HEK293 (cell line): ENCODE results near the gene TIAM1.

ENCODE experiments used
- CTCF ChIA-PET: fragments of 350-600 bp; formaldehyde crosslinking; extraction: SDS; loops from one replicate; lab custom pipeline; 2021; ENCODE audit warnings: antibody characterized with exemption; lab: Yijun Ruan, JAX
- POLR2A ChIA-PET: fragments of 300-600 bp; formaldehyde crosslinking; extraction: SDS; loops from one replicate; lab custom pipeline; 2020; ENCODE audit warnings: antibody characterized with exemption, inconsistent platforms; lab: Yijun Ruan, JAX
- H3K27ac ChIP-seq: fragments of 200-500 bp; sonication (Bioruptor generic); 2 replicates; pipeline ENCODE4 v1.5.1; 2014; ENCODE audit warnings: low read depth, low read length, control low read depth, inconsistent platforms; ENCODE audit errors: extremely low read depth
- H3K36me3 ChIP-seq, 2 experiments: fragments of 200-500 bp in 1 of 2; sonication (Bioruptor generic) in 1 of 2; 1 replicate in 1 of 2; 2 replicates in 1 of 2; pipeline ENCODE4 v1.5.1; 2014 to 2017; ENCODE audit warnings: inconsistent platforms in 2 of 2, low read length in 2 of 2; ENCODE audit not compliant: control insufficient read depth in 2 of 2, insufficient read depth in 1 of 2
- H3K4me1 ChIP-seq: fragments of 200-500 bp; sonication (Bioruptor generic); 2 replicates; pipeline ENCODE4 v1.5.1; 2014; ENCODE audit warnings: mild to moderate bottlenecking, low read length, inconsistent platforms; ENCODE audit not compliant: control insufficient read depth, insufficient read depth
- H3K4me3 ChIP-seq: 2 replicates; pipeline ENCODE4 v1.5.1; 2011; ENCODE audit warnings: low read depth, mild to moderate bottlenecking, control low read depth, low read length, moderate library complexity
- H3K9me3 ChIP-seq: fragments of 200-500 bp; sonication (Bioruptor generic); 2 replicates; pipeline ENCODE4 v1.5.1; 2014; ENCODE audit warnings: low read depth, low read length, inconsistent platforms; ENCODE audit not compliant: control insufficient read depth, insufficient read depth
- GLI2 ChIP-seq: fragments of 450-650 bp; formaldehyde crosslinking; IDR thresholded peaks from 2 replicates; pipeline ENCODE4; 2017; ENCODE audit warnings: missing biosample characterization, missing genetic modification characterization, low read depth, borderline replicate concordance
- ZBTB1 ChIP-seq: fragments of 450-650 bp; formaldehyde crosslinking; IDR thresholded peaks from 2 replicates; pipeline ENCODE4 v1.5.1; 2016; ENCODE audit warnings: missing biosample characterization, missing genetic modification characterization
- ZBTB48 ChIP-seq: fragments of 450-650 bp; formaldehyde crosslinking; IDR thresholded peaks from 2 replicates; pipeline ENCODE4 v1.5.1; 2016; ENCODE audit warnings: missing biosample characterization, missing genetic modification characterization
- ZNF121 ChIP-seq: fragments of 450-650 bp; formaldehyde crosslinking; IDR thresholded peaks from 2 replicates; pipeline ENCODE4 v1.5.1; 2016; ENCODE audit warnings: missing biosample characterization, missing genetic modification characterization
- ZNF394 ChIP-seq: fragments of 450-650 bp; formaldehyde crosslinking; IDR thresholded peaks from 2 replicates; pipeline ENCODE4 v1.5.1; 2016; ENCODE audit warnings: missing biosample characterization, missing genetic modification characterization, mild to moderate bottlenecking, moderate library complexity, borderline replicate concordance
- ZNF48 ChIP-seq: fragments of 450-650 bp; formaldehyde crosslinking; IDR thresholded peaks from 2 replicates; pipeline ENCODE4 v1.5.1; 2016; ENCODE audit warnings: missing biosample characterization, missing genetic modification characterization
- ZNF549 ChIP-seq: fragments of 450-650 bp; IDR thresholded peaks from 2 replicates; pipeline ENCODE4 v1.5.1; 2018; ENCODE audit warnings: missing biosample characterization, missing genetic modification characterization, mild to moderate bottlenecking, inconsistent platforms, moderate library complexity
- ZNF558 ChIP-seq: fragments of 450-650 bp; formaldehyde crosslinking; IDR thresholded peaks from 2 replicates; pipeline ENCODE4 v1.5.1; 2016; ENCODE audit warnings: missing biosample characterization, missing genetic modification characterization
- ZNF585B ChIP-seq: fragments of 450-650 bp; formaldehyde crosslinking; IDR thresholded peaks from 2 replicates; pipeline ENCODE4 v1.5.1; 2016; ENCODE audit warnings: missing biosample characterization, missing genetic modification characterization
- ZNF600 ChIP-seq: fragments of 450-650 bp; formaldehyde crosslinking; IDR thresholded peaks from 2 replicates; pipeline ENCODE4 v1.5.1; 2016; ENCODE audit warnings: missing biosample characterization, missing genetic modification characterization
- ZNF610 ChIP-seq: fragments of 450-650 bp; formaldehyde crosslinking; IDR thresholded peaks from 2 replicates; pipeline ENCODE4 v1.5.1; 2016; ENCODE audit warnings: missing biosample characterization, missing genetic modification characterization, borderline replicate concordance
- ZNF623 ChIP-seq: fragments of 450-650 bp; formaldehyde crosslinking; IDR thresholded peaks from 2 replicates; pipeline ENCODE4 v1.5.1; 2016; ENCODE audit warnings: missing biosample characterization, missing genetic modification characterization
- ZNF670 ChIP-seq: fragments of 450-650 bp; formaldehyde crosslinking; IDR thresholded peaks from 2 replicates; pipeline ENCODE4 v1.5.1; 2016; ENCODE audit warnings: missing biosample characterization, missing genetic modification characterization, low read depth
- ZNF76 ChIP-seq: fragments of 450-650 bp; formaldehyde crosslinking; IDR thresholded peaks from 2 replicates; pipeline ENCODE4; 2016; ENCODE audit warnings: low read depth, missing biosample characterization, missing genetic modification characterization, borderline replicate concordance
- ZNF843 ChIP-seq: fragments of 450-650 bp; formaldehyde crosslinking; IDR thresholded peaks from 2 replicates; pipeline ENCODE4 v1.5.1; 2016; ENCODE audit warnings: missing biosample characterization, missing genetic modification characterization
- ZSCAN16 ChIP-seq: fragments of 450-650 bp; formaldehyde crosslinking; IDR thresholded peaks from 2 replicates; pipeline ENCODE4 v1.5.1; 2016; ENCODE audit warnings: missing biosample characterization, missing genetic modification characterization
- TF ChIP-seq, protein P1 (sequence below): IDR thresholded peaks from 2 replicates; pipeline ENCODE4 v1.6.1; 2011; ENCODE audit warnings: mild to moderate bottlenecking, low read depth, low read length, borderline replicate concordance
- TF ChIP-seq, protein P2 (sequence below): fragments of 450-650 bp; formaldehyde crosslinking; conservative IDR thresholded peaks from 2 replicates; pipeline ENCODE4 v1.5.1; 2016; ENCODE audit warnings: low read depth, missing biosample characterization, missing genetic modification characterization
- TF ChIP-seq, protein P3 (sequence below): fragments of 450-650 bp; formaldehyde crosslinking; IDR thresholded peaks from 2 replicates; pipeline ENCODE4 v1.5.1; 2016; ENCODE audit warnings: missing biosample characterization, missing genetic modification characterization
- TF ChIP-seq, protein P4 (sequence below): fragments of 450-650 bp; formaldehyde crosslinking; IDR thresholded peaks from 2 replicates; pipeline ENCODE4 v1.5.1; 2016; ENCODE audit warnings: missing biosample characterization, missing genetic modification characterization
- TF ChIP-seq, protein P5 (sequence below): fragments of 450-650 bp; formaldehyde crosslinking; IDR thresholded peaks from 2 replicates; pipeline ENCODE4 v1.5.1; 2017; ENCODE audit warnings: missing biosample characterization, missing genetic modification characterization

TIAM1 gene

DNA sequence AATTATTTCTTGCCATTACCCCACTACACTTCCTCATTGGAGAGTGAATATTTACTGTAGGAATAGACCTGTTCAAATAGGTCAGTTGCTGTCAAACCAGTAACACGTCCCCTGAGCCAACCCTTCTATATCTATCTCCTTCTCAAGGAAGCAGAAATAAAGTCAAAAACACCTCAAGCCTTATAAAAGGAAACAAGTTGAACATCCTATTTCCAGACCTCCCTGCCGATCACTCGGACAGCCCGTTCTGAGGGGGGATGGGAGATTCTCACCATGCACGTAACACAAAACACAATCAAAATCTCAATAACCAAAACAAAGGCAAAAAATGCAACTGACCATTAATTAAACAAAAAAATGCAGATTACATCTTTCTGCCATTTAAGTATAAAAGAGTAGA is 184.3 kb downstream of the TIAM1 start:
- POLR2A ChIA-PET, result no interaction called here

DNA sequence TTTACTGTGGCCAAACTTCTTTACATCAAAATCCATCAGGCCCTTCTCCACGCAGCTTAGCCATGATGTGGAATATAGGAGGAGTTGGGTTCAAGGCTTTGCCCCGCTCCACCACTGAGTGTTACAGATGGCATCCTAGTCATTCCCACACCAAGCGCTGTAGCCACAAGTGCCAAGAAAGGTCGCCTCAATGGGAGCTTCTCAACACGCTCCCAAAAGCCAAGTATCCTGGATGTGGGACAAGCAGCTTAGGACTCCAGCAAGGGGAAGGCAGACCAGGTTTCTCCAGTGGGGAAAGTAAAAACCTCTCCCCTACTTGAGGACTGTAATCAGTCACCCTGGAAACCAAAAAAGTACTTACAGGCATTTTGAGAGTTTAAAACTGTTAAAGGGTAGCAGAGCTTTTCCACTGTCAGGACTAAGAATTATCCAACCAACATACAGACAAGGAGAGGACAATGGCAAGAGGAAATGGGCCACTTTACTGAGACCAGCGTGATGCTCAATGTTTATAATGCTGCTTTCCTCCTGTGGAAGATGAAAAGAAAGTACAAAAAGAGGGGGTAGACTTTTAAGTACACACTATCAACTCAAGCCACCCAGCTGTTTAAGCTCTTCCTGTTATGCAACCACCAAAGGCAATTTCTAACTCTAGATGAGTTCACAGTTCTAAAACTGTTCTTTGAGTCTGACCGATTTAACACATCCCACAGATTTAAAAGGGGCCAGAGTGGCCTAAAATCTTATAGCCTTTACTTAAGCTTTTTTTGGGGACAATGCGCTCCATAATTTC is 185.1 kb downstream of the TIAM1 start:
- Histone ChIP-seq H3K4me1 (peaks cover 4% of the 10 kb centered on the region), H3K36me3 (peaks cover 0 to 19% of the 10 kb centered on the region in 2 experiments; a peak in 1 of 3 replicates), H3K27ac (no peak overlapping the region), H3K9me3 (no peaks in the 10 kb centered on the region; the same call in 1 of the 2 replicates), H3K4me3 (no peak overlapping the region)
- TF ChIP-seq ZNF843 (tag by site-specific recombination) (no peak), ZBTB48 (no peak), ZNF585B (no peak), ZNF121 (tag by site-specific recombination) (no peak), GLI2 (no peak), ZBTB1 (tag by site-specific recombination) (no peak), ZNF394 (tag by site-specific recombination) (no peak), ZNF48 (tag by site-specific recombination) (no peak), ZNF76 (tag by site-specific recombination) (no peak), ZNF600 (tag by site-specific recombination) (no peak), ZSCAN16 (tag by site-specific recombination) (no peak)
- TF ChIP-seq, protein P1, sequence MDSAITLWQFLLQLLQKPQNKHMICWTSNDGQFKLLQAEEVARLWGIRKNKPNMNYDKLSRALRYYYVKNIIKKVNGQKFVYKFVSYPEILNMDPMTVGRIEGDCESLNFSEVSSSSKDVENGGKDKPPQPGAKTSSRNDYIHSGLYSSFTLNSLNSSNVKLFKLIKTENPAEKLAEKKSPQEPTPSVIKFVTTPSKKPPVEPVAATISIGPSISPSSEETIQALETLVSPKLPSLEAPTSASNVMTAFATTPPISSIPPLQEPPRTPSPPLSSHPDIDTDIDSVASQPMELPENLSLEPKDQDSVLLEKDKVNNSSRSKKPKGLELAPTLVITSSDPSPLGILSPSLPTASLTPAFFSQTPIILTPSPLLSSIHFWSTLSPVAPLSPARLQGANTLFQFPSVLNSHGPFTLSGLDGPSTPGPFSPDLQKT, result no peak
- TF ChIP-seq, protein P2, sequence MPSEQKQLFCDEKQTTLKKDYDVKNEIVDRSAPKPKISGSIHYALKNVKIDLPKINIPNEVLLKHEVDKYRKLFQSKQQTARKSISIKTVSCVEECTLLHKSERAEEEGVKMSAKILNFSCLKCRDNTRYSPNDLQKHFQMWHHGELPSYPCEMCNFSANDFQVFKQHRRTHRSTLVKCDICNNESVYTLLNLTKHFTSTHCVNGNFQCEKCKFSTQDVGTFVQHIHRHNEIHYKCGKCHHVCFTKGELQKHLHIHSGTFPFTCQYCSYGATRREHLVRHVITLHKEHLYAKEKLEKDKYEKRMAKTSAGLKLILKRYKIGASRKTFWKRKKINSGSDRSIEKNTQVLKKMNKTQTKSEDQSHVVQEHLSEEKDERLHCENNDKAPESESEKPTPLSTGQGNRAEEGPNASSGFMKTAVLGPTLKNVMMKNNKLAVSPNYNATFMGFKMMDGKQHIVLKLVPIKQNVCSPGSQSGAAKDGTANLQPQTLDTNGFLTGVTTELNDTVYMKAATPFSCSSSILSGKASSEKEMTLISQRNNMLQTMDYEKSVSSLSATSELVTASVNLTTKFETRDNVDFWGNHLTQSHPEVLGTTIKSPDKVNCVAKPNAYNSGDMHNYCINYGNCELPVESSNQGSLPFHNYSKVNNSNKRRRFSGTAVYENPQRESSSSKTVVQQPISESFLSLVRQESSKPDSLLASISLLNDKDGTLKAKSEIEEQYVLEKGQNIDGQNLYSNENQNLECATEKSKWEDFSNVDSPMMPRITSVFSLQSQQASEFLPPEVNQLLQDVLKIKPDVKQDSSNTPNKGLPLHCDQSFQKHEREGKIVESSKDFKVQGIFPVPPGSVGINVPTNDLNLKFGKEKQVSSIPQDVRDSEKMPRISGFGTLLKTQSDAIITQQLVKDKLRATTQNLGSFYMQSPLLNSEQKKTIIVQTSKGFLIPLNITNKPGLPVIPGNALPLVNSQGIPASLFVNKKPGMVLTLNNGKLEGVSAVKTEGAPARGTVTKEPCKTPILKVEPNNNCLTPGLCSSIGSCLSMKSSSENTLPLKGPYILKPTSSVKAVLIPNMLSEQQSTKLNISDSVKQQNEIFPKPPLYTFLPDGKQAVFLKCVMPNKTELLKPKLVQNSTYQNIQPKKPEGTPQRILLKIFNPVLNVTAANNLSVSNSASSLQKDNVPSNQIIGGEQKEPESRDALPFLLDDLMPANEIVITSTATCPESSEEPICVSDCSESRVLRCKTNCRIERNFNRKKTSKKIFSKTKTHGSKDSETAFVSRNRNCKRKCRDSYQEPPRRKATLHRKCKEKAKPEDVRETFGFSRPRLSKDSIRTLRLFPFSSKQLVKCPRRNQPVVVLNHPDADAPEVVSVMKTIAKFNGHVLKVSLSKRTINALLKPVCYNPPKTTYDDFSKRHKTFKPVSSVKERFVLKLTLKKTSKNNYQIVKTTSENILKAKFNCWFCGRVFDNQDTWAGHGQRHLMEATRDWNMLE (tag by site-specific recombination), result no peak
- TF ChIP-seq, protein P3, sequence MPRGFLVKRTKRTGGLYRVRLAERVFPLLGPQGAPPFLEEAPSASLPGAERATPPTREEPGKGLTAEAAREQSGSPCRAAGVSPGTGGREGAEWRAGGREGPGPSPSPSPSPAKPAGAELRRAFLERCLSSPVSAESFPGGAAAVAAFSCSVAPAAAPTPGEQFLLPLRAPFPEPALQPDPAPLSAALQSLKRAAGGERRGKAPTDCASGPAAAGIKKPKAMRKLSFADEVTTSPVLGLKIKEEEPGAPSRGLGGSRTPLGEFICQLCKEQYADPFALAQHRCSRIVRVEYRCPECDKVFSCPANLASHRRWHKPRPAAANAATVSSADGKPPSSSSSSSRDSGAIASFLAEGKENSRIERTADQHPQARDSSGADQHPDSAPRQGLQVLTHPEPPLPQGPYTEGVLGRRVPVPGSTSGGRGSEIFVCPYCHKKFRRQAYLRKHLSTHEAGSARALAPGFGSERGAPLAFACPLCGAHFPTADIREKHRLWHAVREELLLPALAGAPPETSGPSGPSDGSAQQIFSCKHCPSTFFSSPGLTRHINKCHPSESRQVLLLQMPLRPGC (tag by site-specific recombination), result no peak
- TF ChIP-seq, protein P4, sequence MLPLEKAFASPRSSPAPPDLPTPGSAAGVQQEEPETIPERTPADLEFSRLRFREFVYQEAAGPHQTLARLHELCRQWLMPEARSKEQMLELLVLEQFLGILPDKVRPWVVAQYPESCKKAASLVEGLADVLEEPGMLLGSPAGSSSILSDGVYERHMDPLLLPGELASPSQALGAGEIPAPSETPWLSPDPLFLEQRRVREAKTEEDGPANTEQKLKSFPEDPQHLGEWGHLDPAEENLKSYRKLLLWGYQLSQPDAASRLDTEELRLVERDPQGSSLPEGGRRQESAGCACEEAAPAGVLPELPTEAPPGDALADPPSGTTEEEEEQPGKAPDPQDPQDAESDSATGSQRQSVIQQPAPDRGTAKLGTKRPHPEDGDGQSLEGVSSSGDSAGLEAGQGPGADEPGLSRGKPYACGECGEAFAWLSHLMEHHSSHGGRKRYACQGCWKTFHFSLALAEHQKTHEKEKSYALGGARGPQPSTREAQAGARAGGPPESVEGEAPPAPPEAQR (tag by site-specific recombination), result no peak
- TF ChIP-seq, protein P5, sequence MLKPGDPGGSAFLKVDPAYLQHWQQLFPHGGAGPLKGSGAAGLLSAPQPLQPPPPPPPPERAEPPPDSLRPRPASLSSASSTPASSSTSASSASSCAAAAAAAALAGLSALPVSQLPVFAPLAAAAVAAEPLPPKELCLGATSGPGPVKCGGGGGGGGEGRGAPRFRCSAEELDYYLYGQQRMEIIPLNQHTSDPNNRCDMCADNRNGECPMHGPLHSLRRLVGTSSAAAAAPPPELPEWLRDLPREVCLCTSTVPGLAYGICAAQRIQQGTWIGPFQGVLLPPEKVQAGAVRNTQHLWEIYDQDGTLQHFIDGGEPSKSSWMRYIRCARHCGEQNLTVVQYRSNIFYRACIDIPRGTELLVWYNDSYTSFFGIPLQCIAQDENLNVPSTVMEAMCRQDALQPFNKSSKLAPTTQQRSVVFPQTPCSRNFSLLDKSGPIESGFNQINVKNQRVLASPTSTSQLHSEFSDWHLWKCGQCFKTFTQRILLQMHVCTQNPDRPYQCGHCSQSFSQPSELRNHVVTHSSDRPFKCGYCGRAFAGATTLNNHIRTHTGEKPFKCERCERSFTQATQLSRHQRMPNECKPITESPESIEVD (tag by site-specific recombination), result no peak
- CTCF ChIA-PET, result interaction anchor here (1.2 to 3.0 kb wide), 2 partner anchors 22 to 48 kb away, joined by 3 to 15 read pairs; no protein-coding TSS in a partner anchor
- POLR2A ChIA-PET, result no interaction called here

More for the DNA sequence above, 184.3 kb downstream of the TIAM1 start:
- CTCF ChIA-PET, result interaction anchor here (3.0 kb wide), 1 partner anchor 21 kb away, joined by 15 read pairs; no protein-coding TSS in a partner anchor
- no peaks in the 10 kb centered on the region; the same call in 1 of the 2 replicates for H3K9me3 ChIP-seq
- peaks cover 0 to 18% of the 10 kb centered on the region in 2 experiments; a peak in 1 of 3 replicates for H3K36me3 ChIP-seq
- H3K4me1 ChIP-seq, result peaks cover 4% of the 10 kb centered on the region
- no peak overlapping the region for H3K4me3 ChIP-seq
- H3K27ac ChIP-seq, result no peak overlapping the region
- TF ChIP-seq ZNF670 (tag by site-specific recombination) (no peak), ZNF623 (tag by site-specific recombination) (no peak), ZNF549 (tag by site-specific recombination) (no peak), ZNF610 (tag by site-specific recombination) (no peak), ZNF558 (tag by site-specific recombination) (no peak)
